Measurements from ENCODE around the gene TSPOAP1.

The TSPOAP1 gene

DNA sequence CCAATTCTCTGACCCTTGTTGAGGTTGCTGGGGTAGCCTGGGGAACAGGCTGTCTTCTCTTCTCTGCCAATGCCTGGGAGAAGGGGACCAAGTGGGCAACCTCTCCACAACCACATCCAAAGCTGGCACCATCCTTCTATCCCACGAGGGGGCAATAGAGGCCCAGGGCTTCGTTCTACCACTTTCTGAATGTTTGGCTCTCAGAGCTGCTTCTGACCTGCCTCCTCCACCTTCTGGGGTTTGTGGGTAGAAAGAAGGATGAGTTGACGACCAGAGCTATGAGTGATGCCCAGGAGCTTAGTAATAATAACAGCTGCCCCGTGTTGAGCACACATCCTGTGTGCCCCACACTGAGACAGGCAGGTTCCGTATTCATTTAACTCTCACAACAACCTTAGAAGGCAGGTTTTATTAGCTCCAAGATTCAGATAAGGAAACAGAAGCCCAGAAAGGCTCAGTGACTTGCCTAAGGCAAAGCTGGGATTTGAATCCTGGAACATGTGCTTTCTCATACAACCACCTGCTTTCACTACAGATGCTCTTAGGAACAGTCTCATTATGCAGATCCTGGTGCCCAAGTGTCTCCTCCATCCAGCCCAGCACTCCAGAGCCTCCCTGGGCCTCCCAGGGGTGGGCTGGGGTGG lies 11.1 kb downstream of the TSPOAP1 start:
- no peak for DNase-seq (ENCODE audit: low read depth)

DNA sequence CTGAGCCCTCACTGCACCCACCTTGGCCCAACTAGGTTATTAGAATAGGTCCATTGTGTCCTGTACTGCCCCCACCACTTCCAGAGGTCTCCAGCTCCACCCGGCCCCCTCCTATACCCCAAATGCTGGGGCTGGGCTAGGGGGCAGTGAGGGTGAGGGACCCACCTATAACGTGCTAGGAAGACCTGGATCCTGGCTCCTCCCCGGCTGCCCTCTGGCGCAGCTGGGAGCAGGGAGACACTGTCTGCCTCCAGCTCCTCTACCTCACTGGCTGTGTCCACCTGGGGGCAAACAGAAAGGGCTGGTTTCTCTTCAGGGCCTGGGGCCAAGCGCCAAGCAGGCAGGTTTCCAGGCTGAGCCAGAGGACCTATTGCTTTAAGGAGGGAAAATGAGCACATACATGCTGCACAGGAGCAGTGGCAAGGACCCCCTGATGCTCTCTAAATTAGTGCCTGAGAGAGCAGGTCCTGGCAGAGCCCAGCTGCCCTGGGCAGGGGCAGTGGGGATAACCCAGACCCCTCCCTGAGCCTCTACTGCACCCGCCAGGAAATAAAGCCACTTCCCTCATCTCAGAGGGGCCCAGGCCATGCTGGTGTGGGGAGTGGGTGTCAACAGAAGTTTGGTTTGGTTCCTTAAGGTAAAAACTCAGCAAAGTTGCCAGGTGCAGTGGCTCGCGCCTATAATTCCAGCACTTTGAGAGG lies 12.2 kb downstream of the TSPOAP1 start:
- DNase-seq (ENCODE audit: low read depth) = no peak

DNA sequence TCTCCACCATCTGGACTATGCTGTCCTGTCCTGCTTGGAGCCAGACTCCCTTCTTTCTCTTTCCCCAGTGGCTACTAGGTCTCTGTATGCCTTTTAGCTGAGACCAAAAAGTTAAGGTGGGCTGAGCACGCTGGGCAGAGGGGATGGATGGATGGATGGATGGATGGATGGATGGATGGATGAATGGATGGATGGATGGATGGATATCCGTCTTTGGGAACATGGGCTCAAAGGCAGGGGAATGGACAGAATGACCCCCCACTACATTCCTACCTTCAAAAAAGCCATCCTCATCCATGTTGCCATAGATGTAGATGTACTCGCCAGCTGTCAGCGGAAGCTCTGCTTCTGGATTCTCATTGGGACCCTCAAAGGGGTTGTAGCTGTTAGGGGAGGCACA lies 12.8 kb downstream of the TSPOAP1 start:
- no peak for DNase-seq (ENCODE audit: low read depth)

DNA sequence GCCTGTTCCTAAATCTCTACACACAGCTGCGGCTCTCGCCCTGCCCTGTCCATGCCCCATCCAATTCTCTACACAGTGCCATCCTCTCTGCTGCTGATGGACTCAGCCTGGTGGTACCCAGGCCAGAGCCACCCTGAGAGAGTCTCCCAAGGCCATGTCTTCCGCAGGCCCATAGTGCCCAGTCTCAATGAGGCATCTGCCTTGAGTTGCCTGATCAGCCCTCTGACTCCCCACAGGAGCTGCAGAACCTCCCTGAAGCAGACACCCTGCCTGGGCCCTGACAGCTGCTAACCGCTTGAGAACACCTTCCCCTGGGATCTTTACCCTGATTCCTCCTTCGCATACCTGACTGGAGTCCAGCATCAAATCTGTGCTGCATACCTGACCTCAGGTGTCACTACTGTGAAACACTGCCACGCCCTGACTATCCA lies 13.3 kb downstream of the TSPOAP1 start:
- DNase-seq (ENCODE audit: low read depth) = no peak

DNA sequence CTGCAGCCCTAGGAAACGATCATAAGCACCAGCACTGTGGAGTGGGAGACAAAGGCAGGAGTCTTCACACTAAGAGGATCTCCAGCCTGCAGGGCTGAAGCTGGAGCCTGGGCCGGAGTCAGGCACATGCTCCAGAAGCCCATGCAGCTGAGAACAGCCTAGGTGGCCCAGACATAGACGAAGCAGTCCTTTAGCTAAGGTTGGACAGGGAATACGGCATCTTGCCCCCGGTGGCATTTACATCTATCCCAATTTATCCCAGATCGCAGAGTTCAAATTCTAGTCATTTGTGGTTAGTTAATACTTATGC lies 13.9 kb downstream of the TSPOAP1 start:
- no peak for DNase-seq (ENCODE audit: low read depth)

DNA sequence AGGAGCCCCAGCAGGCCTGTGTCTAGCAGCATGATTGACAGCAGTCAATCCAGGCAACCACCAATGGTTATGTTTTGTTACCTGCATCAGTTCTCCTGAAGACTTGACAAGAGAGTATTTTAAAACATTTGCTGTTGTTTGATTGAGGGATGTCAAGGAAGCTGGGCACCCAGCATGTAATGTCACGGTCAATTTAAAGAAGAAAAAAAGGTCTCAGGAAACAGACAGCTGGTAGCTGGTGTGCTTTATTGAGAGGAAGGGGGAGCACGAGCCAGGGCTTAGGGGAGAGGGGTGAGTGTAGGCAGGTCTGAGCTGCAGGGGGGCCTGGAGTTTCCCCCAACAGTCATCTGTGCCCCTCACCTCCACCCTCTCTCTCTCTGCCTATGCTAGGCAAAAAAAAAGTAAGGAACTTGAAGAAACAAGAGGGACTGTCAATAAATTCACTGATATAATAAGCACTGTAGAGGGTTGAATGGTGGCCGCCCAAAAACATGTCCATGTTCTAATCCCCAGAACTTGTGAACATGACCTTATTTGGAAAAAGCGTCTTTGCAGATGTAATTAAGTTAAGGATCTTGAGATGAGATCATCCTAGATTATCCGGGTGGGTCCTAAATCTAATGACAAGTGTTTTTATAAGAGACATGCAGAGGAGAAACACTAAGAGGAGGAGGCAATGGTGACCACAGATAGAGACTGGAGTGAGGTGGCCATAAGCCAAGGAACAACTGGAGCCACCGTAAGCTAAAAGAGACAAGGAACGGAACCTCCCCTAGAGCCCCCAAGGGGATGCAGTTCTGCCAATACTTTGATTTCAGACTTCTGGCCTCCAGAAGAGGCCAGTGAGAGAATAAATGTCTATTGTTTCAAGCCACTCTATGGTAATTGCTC lies 14.5 kb downstream of the TSPOAP1 start:
- no peak for DNase-seq (ENCODE audit: low read depth)

DNA sequence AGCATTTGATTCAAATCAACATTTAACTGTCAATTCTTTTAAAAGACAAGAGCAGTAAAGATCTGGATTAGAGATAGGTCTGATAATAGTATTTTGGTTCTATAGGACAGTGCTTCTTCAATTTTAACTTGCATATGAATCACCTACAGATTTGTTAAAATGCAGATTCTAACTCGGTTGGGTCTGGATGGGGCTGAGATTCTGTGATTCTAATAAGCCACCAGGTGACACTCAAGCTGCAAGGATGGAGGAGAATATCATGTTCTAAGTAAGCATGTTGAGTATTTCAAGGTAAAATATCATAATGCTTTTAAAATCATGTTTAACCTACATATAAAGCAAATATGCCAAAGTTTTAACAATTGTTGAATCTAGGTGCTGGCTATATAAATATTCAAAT lies 15.8 kb downstream of the TSPOAP1 start:
- DNase-seq (ENCODE audit: low read depth) = no peak

DNA sequence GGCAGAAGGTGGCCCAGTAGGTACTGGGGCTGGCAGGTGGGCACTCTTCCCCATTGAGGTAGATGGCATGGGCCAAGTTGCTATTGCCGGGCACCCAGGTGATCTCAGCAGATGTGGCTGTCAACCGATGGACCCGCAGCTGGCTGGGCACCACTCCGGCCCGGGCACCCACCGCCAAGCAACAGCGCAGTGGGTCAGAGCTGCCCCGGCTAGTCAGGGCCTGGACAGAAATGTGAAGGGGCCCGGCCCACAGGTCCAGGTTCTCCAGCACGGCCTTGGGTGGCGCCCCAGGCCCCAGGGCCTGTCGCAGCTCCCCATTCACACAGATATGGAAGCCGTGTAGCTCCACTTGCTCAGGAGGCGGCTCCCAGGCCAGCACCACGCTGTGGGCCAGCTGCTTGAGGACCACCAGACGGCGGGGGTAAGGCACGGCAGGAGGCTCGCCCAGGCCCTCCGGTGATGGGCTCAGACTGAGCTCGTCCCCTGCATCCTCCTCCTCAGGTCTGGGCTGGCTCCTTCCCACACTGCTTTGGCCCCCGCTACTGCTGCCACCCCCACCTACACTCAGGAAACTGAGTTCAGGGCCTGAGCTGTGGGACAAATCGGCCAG lies 16.5 kb downstream of the TSPOAP1 start:
- DNase-seq (ENCODE audit: low read depth) = no peak

DNA sequence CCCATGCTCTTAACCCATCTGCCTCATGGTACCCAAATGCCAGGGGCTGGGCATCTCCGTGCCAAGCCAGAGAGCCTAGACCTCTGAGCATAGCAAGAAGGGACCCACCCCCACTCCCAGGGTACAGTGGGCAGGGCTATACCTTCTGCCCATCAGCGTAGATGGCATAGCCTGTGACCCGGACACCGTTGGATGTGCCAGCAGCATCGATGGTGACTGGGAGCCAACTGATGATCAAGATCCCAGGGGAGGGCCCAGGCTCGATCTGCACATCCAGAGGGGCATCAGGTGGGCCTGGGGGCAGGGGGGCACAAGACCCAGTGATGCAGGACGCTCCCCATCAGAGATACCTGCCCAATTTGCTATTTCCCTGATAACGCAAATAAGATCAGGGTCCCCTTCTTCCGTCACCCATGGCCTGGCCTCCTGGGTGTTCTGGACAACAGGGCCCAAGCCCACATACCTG lies 17.1 kb downstream of the TSPOAP1 start:
- DNase-seq (ENCODE audit: low read depth) = no peak

DNA sequence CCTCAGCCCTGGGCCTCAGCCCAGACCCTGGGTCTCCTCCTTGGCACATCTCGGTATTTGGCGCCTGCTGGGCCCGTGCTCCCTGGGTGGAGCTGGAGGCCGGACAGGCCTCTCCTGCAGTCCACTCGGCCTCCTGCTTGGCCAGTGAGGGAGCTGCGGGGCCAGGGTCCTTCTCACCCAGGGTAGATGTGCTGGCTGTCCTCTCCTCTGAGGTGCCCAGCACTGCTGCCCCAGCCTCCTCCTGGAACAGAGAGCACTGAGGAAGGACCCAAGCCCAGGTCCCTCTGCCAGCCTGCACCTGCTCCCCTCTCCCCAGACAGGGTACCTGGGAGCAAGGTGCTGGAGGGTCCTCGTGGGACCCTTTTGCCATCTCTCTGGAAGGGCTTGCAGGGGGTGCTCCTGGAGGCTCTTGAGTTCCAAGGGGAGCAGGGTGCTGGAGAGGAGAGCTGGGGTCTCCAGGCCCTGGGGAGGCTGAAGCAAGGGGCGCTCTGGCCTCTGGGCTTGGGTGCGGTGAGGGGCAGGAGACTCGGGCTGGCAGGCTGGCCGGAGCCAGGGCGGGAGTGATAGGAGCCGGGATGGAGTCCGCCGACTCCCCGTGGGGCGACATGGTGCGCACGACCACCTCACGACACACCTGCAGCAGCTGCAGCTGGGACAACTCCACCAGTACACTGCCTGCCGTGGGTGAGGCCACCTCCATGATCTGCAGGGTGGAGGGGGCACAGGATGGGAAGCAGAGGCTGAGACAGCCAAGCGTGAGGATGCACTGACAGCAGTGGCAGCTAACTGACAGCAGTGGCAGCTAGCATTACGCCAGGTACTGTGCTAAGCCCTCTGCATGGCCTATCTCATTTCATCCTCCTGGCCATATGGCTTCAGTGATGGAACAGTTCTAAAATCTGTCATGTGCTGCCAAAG lies 17.8 kb downstream of the TSPOAP1 start:
- no peak for DNase-seq (ENCODE audit: low read depth)

DNA sequence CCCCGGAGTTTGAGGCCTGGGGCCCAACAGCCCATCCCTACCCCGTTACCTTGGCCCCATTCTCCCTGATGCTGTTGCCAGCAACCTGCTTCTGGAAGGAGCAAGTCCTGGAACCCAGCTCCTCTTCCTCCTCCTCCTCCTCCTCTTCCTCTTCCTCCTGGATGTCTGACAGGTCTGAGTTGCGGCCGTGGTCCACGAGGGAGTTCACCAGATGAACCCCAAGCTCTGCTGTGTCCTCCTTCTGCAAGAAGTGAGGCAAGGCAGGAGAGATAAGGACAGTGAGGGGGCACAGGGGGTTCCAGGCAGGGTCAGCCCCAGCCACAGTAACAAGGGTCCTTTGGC lies 18.7 kb downstream of the TSPOAP1 start:
- DNase-seq (ENCODE audit: low read depth) = no peak

DNA sequence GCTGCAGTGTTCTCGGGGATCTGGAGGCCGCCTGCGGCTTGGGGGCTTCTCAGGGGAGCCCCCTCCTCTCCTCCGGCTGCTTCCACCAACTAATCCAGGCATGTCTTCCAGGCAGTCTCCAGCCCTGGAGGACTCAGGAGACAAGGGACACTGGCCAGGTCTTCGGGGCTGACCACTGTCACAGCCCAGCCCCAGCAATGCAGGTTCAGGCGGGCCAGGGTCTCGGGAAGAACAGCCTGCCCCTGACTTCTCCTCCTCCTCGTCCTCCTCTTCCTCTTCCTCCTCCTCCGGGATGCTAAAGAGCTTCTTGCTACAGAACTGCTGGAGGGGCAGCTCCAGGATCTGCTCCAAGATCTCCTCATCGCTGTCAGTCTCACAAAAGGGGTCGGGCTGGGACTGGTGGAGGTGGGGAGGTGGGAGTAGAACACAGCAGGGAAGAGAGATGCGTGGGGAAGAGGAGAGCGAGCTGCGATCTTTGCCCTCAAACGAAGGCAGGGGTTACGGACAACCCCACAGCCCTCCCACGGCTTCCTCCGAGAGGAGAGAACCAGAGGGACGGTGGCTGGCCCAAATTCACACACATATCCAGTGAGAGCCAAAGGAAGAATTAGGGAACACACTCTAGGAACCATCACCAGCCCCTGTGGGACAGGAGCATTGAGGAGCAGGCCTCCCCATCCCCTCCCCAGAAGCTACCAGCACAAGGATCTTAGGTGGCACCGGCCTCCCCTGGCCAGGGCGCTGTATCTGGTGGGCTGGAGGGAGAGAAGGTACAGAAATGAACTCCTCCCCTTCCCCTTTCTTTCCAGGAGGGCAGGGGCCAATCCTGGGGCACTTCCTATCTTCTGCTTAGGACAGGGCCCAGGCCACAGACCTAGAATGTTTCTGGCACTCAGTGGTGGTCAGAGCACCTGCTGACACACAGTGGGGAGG lies 19.3 kb downstream of the TSPOAP1 start:
- DNase-seq (ENCODE audit: low read depth) = no peak

DNA sequence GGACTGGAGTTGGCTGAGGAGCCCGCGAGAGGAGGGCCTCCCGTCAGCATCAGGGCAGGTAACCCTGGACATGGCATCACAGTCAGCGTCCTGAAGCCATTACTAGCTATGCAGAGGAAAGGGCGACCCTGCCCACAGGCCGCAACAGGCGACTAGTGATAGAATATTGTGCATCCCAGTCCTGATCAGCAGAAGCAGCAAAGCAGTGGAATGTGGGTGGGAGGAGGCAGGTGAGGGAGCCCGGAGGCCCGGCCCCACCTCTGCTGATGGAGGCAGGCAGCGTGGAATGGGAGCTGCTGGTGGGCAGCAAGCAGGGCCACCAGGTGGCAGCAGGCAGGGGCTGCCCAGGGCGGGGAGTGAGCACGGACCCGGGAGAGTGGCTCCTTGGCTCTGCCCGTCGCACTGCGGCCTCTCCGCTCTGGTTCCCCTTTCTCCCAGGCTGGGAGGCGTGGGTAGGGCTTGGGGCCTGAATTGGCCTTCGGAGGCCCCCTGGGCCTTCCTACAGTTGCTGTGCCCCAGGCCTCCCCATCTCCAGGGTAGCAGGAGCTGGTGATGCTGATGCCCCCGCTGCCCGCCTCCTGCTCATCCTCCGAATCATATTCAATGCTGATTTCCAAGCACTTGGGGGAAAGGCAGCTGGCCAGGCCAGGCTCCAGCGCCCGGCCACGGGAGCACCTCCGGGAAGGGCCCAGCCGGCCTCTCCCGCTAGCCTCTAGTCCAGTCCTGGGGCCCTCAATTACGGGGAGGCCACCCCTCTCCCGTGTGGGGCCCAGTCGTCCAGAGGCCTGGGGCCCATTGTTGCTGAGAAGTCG lies 20.2 kb downstream of the TSPOAP1 start:
- DNase-seq (ENCODE audit: low read depth) = no peak

DNA sequence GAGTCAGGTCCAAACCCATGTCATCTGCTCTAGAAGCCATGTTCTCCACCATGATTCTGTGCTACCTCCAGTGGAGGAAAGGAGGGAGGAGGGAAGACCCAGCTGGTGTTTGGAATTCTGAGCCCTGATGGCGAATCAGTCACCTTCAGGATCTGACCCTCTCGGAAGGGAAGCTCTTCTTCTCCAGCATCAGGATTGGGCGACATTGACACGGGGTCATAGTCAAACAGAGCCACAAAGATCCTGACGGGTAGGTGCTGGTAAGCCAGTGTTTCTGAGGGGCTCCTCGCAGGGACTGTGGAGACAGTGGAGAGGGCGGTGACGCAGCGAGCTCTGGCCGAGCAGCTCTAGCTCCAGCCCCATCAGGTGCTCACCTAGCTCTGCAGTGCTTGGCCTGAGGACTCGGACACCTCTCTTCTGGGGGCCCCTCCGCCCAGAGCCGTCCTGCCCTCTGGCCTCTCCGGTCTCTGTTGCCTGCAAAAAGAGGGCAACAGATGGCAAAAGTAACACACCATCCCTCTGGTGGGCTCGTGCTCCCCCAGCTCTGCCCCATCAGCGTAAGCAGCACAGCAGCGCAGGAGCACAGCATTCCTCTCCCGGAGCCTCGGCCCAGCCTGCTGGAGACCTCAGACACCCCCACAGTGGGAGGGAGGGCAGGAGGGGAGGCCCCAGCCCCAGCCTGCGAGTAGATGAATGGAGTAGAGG lies 21.0 kb downstream of the TSPOAP1 start:
- DNase-seq (ENCODE audit: low read depth) = no peak

DNA sequence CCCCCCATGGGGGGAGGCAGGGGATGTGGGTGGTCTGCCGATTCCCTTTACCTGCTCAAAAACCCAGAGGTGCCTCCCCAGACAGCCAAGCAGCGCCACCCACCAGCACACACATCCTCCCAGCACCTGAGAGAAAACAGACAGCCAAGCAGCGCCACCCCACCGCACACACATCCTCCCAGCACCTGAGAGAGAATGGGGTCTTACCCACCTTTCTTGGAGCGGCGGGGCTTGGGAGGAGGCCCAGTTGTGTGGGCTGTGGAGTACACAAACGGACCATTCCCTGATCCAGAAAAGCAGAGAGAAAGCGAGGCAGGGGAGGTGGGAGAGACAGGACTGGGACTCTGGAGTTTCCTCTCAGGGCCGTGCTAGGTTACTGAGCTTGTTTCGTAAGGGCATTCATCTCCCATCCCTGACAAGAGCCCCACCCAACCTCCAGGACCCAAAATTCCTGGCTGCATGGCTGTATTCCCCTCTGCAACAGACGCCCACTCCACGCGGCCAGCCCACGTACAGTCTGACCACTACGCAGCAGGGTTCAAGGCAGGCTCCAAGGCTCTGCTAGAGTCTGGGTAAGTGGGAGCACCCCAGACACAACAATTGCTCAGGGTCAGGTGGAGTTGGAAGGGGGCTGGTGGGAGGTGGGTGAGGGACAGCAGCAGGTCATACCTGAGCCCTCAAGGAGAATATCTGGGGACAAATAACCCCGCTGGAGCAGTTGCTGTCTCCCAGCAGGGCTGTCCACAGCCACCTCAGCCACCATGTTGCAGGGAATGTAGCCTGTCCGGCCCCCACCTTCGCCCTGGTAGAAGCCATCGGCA lies 22.3 kb downstream of the TSPOAP1 start:
- DNase-seq (ENCODE audit: low read depth) = no peak

DNA sequence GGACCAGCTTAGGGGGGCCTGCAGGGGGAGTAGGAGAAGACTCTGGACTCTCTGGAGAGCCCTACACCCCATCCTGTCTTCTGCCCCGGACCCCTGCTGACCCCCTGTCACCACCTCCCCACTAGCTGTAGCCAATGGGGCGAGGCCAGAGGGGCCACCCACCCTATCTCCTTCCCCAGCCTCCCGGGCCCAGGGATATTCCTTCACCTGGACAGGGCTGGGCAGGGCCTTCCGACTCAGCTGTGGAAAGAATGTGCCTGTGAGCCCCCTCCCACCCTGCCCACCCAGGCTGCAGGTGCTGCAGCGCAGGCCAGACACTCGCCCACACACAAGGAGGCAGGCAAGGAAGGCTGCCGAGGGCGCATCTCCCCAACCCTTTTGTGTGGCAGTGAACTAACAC lies 23.0 kb downstream of the TSPOAP1 start:
- no peak for DNase-seq (ENCODE audit: low read depth)

DNA sequence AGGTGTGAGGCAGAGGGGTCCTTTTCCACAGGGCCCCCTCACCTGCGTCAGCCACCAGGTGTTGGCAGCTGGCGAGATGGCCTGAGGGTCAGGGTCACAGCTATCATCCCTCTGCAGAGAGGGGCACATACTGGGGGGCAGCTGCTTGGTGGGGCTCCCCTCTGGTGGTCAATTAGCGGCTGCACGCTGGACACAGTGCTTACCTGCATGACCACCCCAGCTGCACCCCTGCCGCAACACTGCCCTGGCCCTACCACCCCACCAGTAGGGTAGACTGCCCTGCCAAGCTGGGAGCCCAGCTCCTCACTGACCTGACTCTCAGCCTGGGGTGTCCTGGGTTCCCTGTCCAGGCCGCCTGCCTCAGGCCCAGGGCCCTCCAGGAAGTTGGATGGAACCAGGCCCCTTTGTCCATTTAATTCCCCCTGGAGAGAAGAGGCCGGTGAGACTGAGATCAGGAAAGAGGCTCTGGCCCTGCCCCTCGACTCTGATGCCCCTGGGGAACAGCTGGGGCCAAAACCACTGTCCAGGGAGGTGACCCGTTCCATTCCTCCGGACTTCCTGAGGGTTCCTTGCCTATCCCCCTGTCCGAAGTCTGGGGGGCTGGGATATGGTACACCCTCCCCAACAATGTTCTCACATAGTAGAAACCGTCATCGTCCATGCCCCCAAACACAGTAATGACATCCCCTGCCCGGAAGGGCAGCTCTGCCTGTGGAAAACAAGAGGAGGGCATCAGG lies 23.7 kb downstream of the TSPOAP1 start:
- no peak for DNase-seq (ENCODE audit: low read depth)
